PC-9 (cell line): ENCODE data around the gene LY6G6F.

Experiments
- CTCF ChIP-seq: fragments of 200-600 bp; sonication (generic); conservative IDR thresholded peaks from 2 replicates; pipeline ENCODE4 v1.6.1; 2017; ENCODE audit warnings: mixed run types, antibody characterized with exemption, mild to moderate bottlenecking, moderate library complexity
- EZH2 ChIP-seq: fragments of 200-600 bp; sonication (generic); IDR thresholded peaks from 2 replicates; pipeline ENCODE4 v1.8.0; 2017; ENCODE audit warnings: antibody characterized with exemption, low read depth

DNA sequence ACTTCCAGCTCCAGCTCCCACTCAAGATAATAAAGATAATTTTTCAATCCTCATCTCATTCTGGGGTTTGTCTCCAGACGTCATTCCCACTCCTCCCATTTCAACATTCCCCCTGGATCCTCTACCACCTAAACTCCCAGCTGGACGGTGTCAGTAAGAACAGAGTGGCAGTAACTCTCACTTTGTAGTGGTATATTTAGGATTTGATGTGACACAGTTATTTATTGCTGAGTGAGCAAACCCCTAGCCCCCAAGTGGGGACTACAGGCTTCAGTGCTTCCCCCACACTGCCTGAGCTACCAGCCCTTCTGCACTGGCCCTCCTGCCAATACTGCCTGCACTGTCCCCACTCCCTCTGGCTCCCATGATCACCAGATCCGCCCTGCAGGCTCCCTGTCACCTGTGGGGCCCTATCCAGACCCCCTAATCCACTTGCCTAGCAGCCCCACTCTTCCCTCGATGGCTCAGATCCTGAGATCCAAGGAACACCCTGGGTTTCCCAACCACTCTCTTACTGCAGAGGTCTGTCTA lies 48.4 kb upstream of the LY6G6F start:
- no peak for TF ChIP-seq CTCF
- TF ChIP-seq EZH2, result no peak
